ENCODE results near the gene METTL6. TPM values are rescaled to one million over a fixed set of nuclear protein-coding genes. Genes with fewer than 3 reads are reported as not detected.
"Not testable (repeated sequence)": the region's sequence is repeated elsewhere in the genome, so short reads cannot be mapped to it uniquely, and the experiment has no call there.

METTL6 gene
- total RNA-seq, 4 donors from 2014 or later: 13.2 to 20.8 (median 17.0) TPM

GRCh38 chr3:15398731-15399133, 28.6 kb downstream of the METTL6 start:
- TF ChIP-seq, protein P1, sequence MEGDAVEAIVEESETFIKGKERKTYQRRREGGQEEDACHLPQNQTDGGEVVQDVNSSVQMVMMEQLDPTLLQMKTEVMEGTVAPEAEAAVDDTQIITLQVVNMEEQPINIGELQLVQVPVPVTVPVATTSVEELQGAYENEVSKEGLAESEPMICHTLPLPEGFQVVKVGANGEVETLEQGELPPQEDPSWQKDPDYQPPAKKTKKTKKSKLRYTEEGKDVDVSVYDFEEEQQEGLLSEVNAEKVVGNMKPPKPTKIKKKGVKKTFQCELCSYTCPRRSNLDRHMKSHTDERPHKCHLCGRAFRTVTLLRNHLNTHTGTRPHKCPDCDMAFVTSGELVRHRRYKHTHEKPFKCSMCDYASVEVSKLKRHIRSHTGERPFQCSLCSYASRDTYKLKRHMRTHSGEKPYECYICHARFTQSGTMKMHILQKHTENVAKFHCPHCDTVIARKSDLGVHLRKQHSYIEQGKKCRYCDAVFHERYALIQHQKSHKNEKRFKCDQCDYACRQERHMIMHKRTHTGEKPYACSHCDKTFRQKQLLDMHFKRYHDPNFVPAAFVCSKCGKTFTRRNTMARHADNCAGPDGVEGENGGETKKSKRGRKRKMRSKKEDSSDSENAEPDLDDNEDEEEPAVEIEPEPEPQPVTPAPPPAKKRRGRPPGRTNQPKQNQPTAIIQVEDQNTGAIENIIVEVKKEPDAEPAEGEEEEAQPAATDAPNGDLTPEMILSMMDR (IDR thresholded peaks at IDR 0.05): peak in 3 of 5 experiments; percentile 17 to 44 (median 34)
- Histone ChIP-seq H3K4me1 (peaks cover 0 to 22% (median 6%) of the 10 kb centered on the region in 4 donors), H3K36me3 (peaks cover 0 to 10% (median 0%) of the 10 kb centered on the region in 3 donors)
- WGBS, 2 donors: 79 to 86% methylated on average over 3 of the region's 3 CpGs
- not testable (repeated sequence) for DNase-seq (ENCODE audit: low spot score in 2 of 2); H3K9me3 ChIP-seq; H3K27me3 ChIP-seq; H3K4me3 ChIP-seq; H3K27ac ChIP-seq

GRCh38 chr3:15393252-15393651, 34.1 kb downstream of the METTL6 start:
- H3K4me3 ChIP-seq; H3K4me1 ChIP-seq; H3K27me3 ChIP-seq; H3K27ac ChIP-seq; DNase-seq (ENCODE audit: low spot score in 2 of 2); H3K9me3 ChIP-seq: not testable (repeated sequence)
- WGBS, 2 donors: 85 to 93% methylated on average over 2 of the region's 2 CpGs
- H3K36me3 ChIP-seq: peaks cover 0 to 10% (median 0%) of the 10 kb centered on the region in 3 donors

DNA sequence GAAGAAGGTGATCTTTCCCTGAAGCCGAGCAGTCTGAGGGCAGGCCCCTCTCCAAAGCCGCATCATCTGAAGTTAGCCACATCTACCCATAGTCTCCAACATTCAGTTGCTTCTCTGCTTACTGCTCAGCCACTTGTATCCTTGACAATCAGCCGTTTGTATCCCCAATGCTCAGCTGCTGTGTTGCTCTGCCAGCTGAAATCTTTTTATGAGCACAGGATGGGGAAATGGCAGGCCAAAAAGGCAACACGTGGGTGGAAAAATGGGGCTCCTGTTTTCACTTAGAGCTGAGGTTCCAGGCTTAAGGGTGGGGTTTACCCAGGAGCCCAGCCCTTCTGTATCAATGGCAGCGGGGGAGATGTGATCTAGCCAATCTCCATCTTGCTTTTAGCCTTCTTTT, 36.3 kb downstream of the METTL6 start:
- peaks cover 0 to 17% (median under 1%) of the 10 kb centered on the region in 4 donors for H3K9me3 ChIP-seq
- WGBS, 2 donors: 37 to 50% methylated on average over 5 of the region's 5 CpGs
- TF ChIP-seq POLR2A (IDR thresholded peaks at IDR 0.05): no peak
- TF ChIP-seq, protein P1 (IDR thresholded peaks at IDR 0.05): no peak
- no peak for TF ChIP-seq EP300 (IDR thresholded peaks at IDR 0.05)
- DNase-seq (ENCODE audit: low spot score in 2 of 2): no peak
- H3K27me3 ChIP-seq: no peaks in the 10 kb centered on the region
- H3K36me3 ChIP-seq: no peaks in the 10 kb centered on the region
- no peak overlapping the region for H3K4me3 ChIP-seq
- peak overlapping the region in 1 of 4 donors; percentile 8 for H3K27ac ChIP-seq
- no peaks in the 10 kb centered on the region for H3K4me1 ChIP-seq

DNA sequence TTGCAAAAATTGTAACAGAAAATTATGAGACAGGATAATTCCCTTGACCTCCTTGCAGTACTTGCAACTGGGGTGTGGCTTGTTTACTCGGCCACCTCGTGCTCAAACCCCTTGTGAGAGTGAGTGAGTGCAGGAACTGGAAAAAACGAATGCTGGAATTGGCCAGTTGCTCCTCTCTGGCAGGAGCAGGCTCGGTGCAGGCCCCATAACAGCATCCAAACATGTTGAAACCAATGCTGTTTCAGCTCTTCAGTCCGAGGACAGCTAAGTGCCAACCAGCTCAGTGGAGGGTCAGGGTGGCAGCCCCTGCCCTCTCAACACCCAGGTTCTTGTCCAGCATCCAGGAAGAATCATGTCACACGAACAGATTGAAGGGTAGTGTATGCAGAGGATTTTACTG, 36.9 kb downstream of the METTL6 start:
- Histone ChIP-seq H3K4me1 (no peaks in the 10 kb centered on the region), H3K27ac (peak overlapping the region in 1 of 4 donors; percentile 8), H3K9me3 (peaks cover 0 to 19% (median 2%) of the 10 kb centered on the region in 4 donors), H3K36me3 (no peaks in the 10 kb centered on the region), H3K27me3 (no peaks in the 10 kb centered on the region), H3K4me3 (no peak overlapping the region)
- TF ChIP-seq, protein P1 (IDR thresholded peaks at IDR 0.05): no peak
- TF ChIP-seq EP300 (IDR thresholded peaks at IDR 0.05): no peak
- no peak for TF ChIP-seq POLR2A (IDR thresholded peaks at IDR 0.05)
- 63 to 66% methylated on average over 6 of the region's 6 CpGs for WGBS, 2 donors
- DNase-seq (ENCODE audit: low spot score in 2 of 2): peak; percentile 13 to 23

GRCh38 chr3:15388335-15388734, 39.0 kb downstream of the METTL6 start:
- not testable (repeated sequence) for H3K36me3 ChIP-seq; H3K27ac ChIP-seq; H3K27me3 ChIP-seq; DNase-seq (ENCODE audit: low spot score in 2 of 2); H3K4me1 ChIP-seq; H3K4me3 ChIP-seq
- WGBS, 2 donors: 90 to 95% methylated on average over 3 of the region's 3 CpGs
- H3K9me3 ChIP-seq: peaks cover 0 to 19% (median 2%) of the 10 kb centered on the region in 4 donors

DNA sequence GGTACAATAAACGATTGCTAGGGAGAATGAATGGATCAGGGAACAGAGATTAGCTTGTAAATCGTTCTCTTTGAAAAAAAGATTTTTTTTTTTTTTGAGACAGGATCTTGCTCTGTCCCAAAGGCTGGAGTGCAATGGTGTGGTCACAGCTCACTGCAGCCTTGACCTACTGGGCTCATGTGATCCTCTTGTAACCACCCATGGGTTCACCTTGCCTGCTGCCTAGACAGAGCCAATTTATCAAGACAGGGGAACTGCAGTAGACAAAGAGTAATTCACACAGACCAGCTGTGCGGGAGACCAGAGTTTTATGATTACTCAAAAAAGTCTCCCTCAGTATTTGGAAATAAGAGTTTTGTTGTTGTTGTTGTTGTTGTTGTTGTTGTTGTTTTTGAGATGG, 39.6 kb downstream of the METTL6 start:
- Histone ChIP-seq H3K27ac (no peak overlapping the region), H3K36me3 (no peaks in the 10 kb centered on the region), H3K9me3 (peaks cover 0 to 19% (median 2%) of the 10 kb centered on the region in 4 donors), H3K4me1 (peaks cover 0 to 5% (median 0%) of the 10 kb centered on the region in 4 donors), H3K4me3 (no peak overlapping the region), H3K27me3 (no peaks in the 10 kb centered on the region)
- WGBS, 2 donors: 61 to 65% methylated on average over 3 of the region's 3 CpGs
- no peak for DNase-seq (ENCODE audit: low spot score in 2 of 2)
- TF ChIP-seq EP300 (IDR thresholded peaks at IDR 0.05): no peak
- no peak for TF ChIP-seq POLR2A (IDR thresholded peaks at IDR 0.05)
- TF ChIP-seq, protein P1 (IDR thresholded peaks at IDR 0.05): no peak
